Islet precursor cell (in vitro differentiated cells): Measurements from ENCODE around the gene COQ4.

Source experiments
- DNase-seq: peaks from one replicate; pipeline ENCODE4 v3.0.0-alpha.2; 2018

The COQ4 gene

GRCh38 chr9:128383007-128383753 lies 60.5 kb downstream of the COQ4 start:
- DNase-seq = no peak
